ENCODE results near the gene MAPKAPK2. TPM values are rescaled to one million over a fixed set of nuclear protein-coding genes. Genes with fewer than 3 reads are reported as not detected.

MAPKAPK2 gene
- 10 to 100 TPM; 37.8 to 70.1 (median 61.7) TPM for total RNA-seq

DNA sequence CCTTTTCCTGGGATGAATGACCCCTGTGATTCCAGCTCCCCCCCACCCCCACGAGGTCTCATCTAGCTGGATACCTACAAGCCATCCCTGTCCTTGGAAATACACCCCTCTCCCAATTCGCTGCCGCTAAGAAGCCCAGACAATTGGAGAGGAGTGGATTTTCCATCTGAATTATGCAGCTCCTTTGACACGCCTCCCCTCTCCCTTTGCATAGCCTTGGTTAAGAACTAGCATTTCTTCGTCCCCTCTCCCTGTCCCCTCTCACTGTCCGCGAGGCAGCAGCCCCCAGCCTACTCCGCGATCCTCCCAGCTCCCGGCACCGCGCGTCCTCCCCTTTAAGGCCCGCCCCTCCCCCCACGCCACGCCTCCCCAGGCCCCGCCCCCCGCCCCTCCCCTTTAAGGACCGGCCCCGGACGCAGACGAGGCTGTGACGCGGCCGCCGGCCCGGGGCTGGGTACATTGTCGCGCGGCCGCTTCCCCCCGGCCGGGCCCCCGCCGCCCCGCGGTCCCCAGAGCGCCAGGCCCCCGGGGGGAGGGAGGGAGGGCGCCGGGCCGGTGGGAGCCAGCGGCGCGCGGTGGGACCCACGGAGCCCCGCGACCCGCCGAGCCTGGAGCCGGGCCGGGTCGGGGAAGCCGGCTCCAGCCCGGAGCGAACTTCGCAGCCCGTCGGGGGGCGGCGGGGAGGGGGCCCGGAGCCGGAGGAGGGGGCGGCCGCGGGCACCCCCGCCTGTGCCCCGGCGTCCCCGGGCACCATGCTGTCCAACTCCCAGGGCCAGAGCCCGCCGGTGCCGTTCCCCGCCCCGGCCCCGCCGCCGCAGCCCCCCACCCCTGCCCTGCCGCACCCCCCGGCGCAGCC is at the start of gene MAPKAPK2:
Gene MAPKAPK2 (plus strand): TSS at position 428 of the 856 bp plus-strand sequence. CDS start 325 bp downstream, at position 753.
- peak within 1 kb of the TSS; percentile 69 to 96 (median 86) for H3K4me3 ChIP-seq
- H3K27me3 ChIP-seq = no peaks in the 10 kb centered on the region
- peaks cover 26 to 44% (median 42%) of the 10 kb centered on the region in 4 donors for H3K4me1 ChIP-seq
- peak within 1 kb of the TSS; percentile 93 to 100 (median 98) for H3K27ac ChIP-seq (replicated peaks in 1 of 4)
- TF ChIP-seq POLR2AphosphoS5 (IDR thresholded peaks at IDR 0.05) (peak; percentile 72 to 84), EP300 (IDR thresholded peaks at IDR 0.05) (no peak)
- 8% methylated on average over 9 of the region's 82 CpGs for WGBS
- DNase-seq (ENCODE audit: extremely low spot score) = peak; percentile 97
- no peaks in the 10 kb centered on the region for H3K36me3 ChIP-seq
- H3K9me3 ChIP-seq = no peaks in the 10 kb centered on the region
- intact Hi-C loops (cut with DNase I) = no loop called here

DNA sequence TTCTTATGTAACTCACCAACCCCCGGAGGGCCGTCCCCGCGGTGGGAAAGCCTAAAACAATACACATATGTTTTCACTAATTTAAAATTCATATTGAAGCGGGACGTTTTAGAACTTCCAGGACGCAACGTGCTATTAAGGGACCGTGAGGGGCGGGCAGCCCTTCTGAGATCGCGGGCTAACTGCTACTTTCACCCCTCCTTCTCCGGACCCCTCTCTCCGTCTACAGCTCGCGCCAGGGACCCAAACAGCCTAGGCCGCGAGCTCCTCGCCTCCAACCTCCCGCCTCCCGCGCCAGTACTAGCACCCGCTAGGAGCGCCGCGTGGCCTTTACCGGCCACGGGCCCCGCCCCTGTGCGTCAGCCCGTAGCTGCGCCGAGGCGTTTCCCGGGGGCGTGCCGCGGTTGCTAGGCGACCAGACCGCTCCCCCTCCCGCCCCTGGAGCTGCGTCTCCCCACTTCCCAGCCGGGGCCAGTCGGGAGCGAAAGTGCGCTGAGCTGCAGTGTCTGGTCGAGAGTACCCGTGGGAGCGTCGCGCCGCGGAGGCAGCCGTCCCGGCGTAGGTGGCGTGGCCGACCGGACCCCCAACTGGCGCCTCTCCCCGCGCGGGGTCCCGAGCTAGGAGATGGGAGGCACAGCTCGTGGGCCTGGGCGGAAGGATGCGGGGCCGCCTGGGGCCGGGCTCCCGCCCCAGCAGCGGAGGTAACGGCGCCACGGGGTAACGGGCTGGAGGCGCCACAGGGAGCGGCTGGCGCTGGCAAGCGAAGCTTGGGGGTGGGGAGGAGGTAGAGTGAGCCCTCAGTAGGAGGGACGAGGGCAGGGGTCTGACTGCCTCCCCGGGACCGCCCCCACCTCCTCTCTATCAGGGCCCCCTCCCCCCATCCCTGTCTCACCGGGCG is 49.4 kb upstream of the MAPKAPK2 start, which contains the start of gene DYRK3:
Gene DYRK3 (plus strand): TSS at position 457 of the 898 bp plus-strand sequence. CDS start 168 bp downstream, at position 625.
- Histone ChIP-seq H3K36me3 (peaks cover 0 to 12% (median 5%) of the 10 kb centered on the region in 4 donors), H3K4me1 (peaks cover 20 to 50% (median 42%) of the 10 kb centered on the region in 4 donors), H3K4me3 (peak within 1 kb of the TSS; percentile 66 to 99 (median 86)), H3K27ac (replicated peaks in 1 of 4) (peak within 1 kb of the TSS; percentile 76 to 90 (median 86)), H3K27me3 (no peaks in the 10 kb centered on the region), H3K9me3 (no peaks in the 10 kb centered on the region)
- 1% methylated on average over 28 of the region's 84 CpGs for WGBS
- peak; percentile 97 for DNase-seq (ENCODE audit: extremely low spot score)
- intact Hi-C loops (cut with DNase I) = loop anchor here (2.0 to 10.0 kb wide), 2 partner anchors 29 to 169 kb away; no protein-coding TSS in a partner anchor
- TF ChIP-seq POLR2AphosphoS5 (IDR thresholded peaks at IDR 0.05) (peak; percentile 98 to 99), EP300 (IDR thresholded peaks at IDR 0.05) (no peak), POLR2A (IDR thresholded peaks at IDR 0.05; ENCODE audit: low read depth) (peak; percentile 79)
- TF ChIP-seq, protein P1, sequence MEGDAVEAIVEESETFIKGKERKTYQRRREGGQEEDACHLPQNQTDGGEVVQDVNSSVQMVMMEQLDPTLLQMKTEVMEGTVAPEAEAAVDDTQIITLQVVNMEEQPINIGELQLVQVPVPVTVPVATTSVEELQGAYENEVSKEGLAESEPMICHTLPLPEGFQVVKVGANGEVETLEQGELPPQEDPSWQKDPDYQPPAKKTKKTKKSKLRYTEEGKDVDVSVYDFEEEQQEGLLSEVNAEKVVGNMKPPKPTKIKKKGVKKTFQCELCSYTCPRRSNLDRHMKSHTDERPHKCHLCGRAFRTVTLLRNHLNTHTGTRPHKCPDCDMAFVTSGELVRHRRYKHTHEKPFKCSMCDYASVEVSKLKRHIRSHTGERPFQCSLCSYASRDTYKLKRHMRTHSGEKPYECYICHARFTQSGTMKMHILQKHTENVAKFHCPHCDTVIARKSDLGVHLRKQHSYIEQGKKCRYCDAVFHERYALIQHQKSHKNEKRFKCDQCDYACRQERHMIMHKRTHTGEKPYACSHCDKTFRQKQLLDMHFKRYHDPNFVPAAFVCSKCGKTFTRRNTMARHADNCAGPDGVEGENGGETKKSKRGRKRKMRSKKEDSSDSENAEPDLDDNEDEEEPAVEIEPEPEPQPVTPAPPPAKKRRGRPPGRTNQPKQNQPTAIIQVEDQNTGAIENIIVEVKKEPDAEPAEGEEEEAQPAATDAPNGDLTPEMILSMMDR (IDR thresholded peaks at IDR 0.05) = peak in 2 of 3 experiments; percentile 24 to 25

DNA sequence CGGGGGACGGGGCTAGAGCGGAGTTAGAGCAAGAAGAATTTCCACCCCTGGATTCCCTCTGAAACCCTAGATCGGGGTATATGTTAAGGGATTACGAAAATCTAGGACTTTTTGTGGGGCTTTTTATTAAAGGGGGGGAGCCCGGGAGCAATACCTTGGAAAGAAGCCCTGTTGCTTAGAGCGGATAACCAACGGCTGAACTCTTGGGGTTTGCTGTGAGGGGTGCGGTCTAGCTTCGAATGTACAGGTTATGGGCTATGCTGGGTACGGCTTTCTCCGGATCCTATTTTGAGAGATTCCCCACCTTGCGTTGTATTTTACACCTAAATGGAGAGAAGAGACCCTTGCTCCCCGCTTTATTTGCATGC is 48.7 kb upstream of the MAPKAPK2 start:
- TF ChIP-seq POLR2AphosphoS5 (IDR thresholded peaks at IDR 0.05) (no peak), EP300 (IDR thresholded peaks at IDR 0.05) (no peak)
- TF ChIP-seq, protein P1 (IDR thresholded peaks at IDR 0.05) = no peak
- no peak for DNase-seq (ENCODE audit: extremely low spot score)
- Histone ChIP-seq H3K27ac (replicated peaks in 1 of 4) (peak overlapping the region; percentile 76 to 90 (median 86)), H3K9me3 (no peaks in the 10 kb centered on the region), H3K4me3 (peak overlapping the region; percentile 66 to 99 (median 86)), H3K27me3 (no peaks in the 10 kb centered on the region), H3K4me1 (peaks cover 20 to 48% (median 39%) of the 10 kb centered on the region in 4 donors), H3K36me3 (peaks cover 0 to 16% (median 8%) of the 10 kb centered on the region in 4 donors)
- intact Hi-C loops (cut with DNase I) = loop anchor here (2.0 to 10.0 kb wide), 2 partner anchors 29 to 169 kb away; no protein-coding TSS in a partner anchor
- 8% methylated on average over 11 of the region's 14 CpGs for WGBS

DNA sequence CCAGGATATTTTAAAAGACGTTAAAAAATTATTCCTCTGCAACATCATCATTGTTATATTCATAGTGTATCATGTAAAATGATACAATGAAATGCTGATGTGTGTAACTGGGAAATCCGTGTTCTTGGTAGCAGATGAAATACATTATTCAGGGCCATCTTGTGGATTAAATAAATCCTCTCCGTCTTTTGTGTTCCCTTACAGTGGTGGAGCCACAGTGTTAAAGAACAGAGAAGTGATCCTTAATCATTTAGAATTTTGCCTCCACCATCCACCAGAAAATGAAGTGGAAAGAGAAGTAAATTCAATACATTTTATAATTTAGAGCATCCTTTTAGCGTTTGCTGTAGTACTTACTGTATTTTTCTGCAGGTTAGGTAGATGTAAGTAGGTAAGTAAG is 48.0 kb upstream of the MAPKAPK2 start:
- peak overlapping the region in 2 of 4 donors; percentile 92 to 99 for H3K4me3 ChIP-seq
- peak overlapping the region in 3 of 4 donors; percentile 7 to 90 (median 81) for H3K27ac ChIP-seq (replicated peaks in 1 of 4)
- WGBS = 38% methylated on average over 4 of the region's 4 CpGs

More for the DNA sequence above, 48.0 kb upstream of the MAPKAPK2 start:
- DNase-seq (ENCODE audit: extremely low spot score) = no peak
- intact Hi-C loops (cut with DNase I) = loop anchor here (10.0 kb wide), 1 partner anchor 168 kb away; no protein-coding TSS in a partner anchor
- Histone ChIP-seq H3K36me3 (peaks cover 0 to 20% (median 8%) of the 10 kb centered on the region in 4 donors), H3K9me3 (no peaks in the 10 kb centered on the region), H3K4me1 (peaks cover 20 to 43% (median 36%) of the 10 kb centered on the region in 4 donors), H3K27me3 (no peaks in the 10 kb centered on the region)
- no peak for TF ChIP-seq POLR2AphosphoS5 (IDR thresholded peaks at IDR 0.05)
- TF ChIP-seq, protein P1 (IDR thresholded peaks at IDR 0.05) = no peak
- TF ChIP-seq EP300 (IDR thresholded peaks at IDR 0.05) = no peak
- TF ChIP-seq POLR2A (IDR thresholded peaks at IDR 0.05; ENCODE audit: low read depth) = no peak
